Adrenal gland (tissue), 19 donors: Measurements from ENCODE around the gene HYCC1. TPM values are rescaled to one million over a fixed set of nuclear protein-coding genes. Genes with fewer than 3 reads are reported as not detected.

Source experiments
- DNase-seq, 7 donors: peaks; one replicate each; pipeline ENCODE4 v3.0.0-alpha.2; 2019 to 2020
- H3K27ac ChIP-seq, 5 donors: fragments of 200-600 bp; sonication (generic) in 4 of 5; 1 replicate in 3 of 5; 2 replicates in 2 of 5; pipeline versions ENCODE4 v1.5.1 to v1.8.0; 2016 to 2020; ENCODE audit warnings: mild to moderate bottlenecking in 1 of 5
- H3K27me3 ChIP-seq: fragments of 200-600 bp; 2 replicates; pipeline ENCODE4 v1.8.0; 2021
- H3K36me3 ChIP-seq, 2 donors: fragments of 200-600 bp; replicated peaks in 1 of 2; 1 replicate in 1 of 2; 2 replicates in 1 of 2; pipeline versions ENCODE4 v1.5.1 to v1.8.0; 2018 to 2022
- H3K4me1 ChIP-seq, 2 donors: fragments of 200-600 bp; replicated peaks in 1 of 2; 1 replicate in 1 of 2; 2 replicates in 1 of 2; pipeline versions ENCODE4 v1.5.1 to v1.8.0; 2018 to 2021
- H3K4me3 ChIP-seq, 4 donors: fragments of 200-600 bp; sonication (generic) in 3 of 4; one replicate each; pipeline ENCODE4 v1.5.1; 2016 to 2018
- H3K9me3 ChIP-seq, 3 donors: fragments of 200-600 bp; sonication (generic) in 1 of 3; replicated peaks in 1 of 3; 1 replicate in 2 of 3; 2 replicates in 1 of 3; pipeline versions ENCODE4 v1.5.1 to v1.8.0; 2016 to 2021
- POLR2A ChIP-seq, 2 donors: fragments of 450-650 bp; IDR thresholded peaks; one replicate each; pipeline ENCODE4 v1.6.1; 2017; ENCODE audit warnings: antibody characterized with exemption in 2 of 2, mild to moderate bottlenecking in 2 of 2, moderate library complexity in 1 of 2
- WGBS, 4 donors: extraction: QIAGEN DNeasy Blood & Tissue Kit in 2 of 4; methylation state at CpG; one replicate each; pipeline versions ENCODE4 v1.1.5 to v1.1.7; 2013 to 2017; 5-methylcytosine and 5-hydroxymethylcytosine counted together
- intact Hi-C, 2 donors: fragments of 100-400 bp; cut with DNase I; formaldehyde crosslinking; loops; one replicate each; pipeline versions ENCODE4 v1.14.1 to v1.15.0; 2022 to 2023
- long read RNA-seq, 10 donors: library from polyadenylated mRNA in 3 of 10; unstranded in 2 of 10; stranded (forward) in 1 of 10; transcript quantifications; one replicate each; pipeline ENCODE4 v2.0.0 and lab custom pipeline, GENCODE V29; 2021 to 2026
- polyA plus RNA-seq, 3 donors: library from polyadenylated mRNA; stranded (reverse); fragments of 200-250 nt in 2 of 3; fragments of 350-450 nt in 1 of 3; fragmentation: Illumina TruSeq in 1 of 3; extraction: RNeasy Lipid Tissue Mini Kit (QIAGEN cat#74804) in 1 of 3; gene quantifications; one replicate each; pipeline ENCODE4 v1.2.3, GENCODE V29; 2013 to 2014
- total RNA-seq, 9 donors: library from RNA; depleted of rRNA in 4 of 9; stranded (reverse); fragments of >200 nt in 4 of 9; fragments of 120-200 nt in 1 of 9; fragmentation: NEBNext Ultra II Directional in 1 of 9; extraction: Animal tissue kit (Norgen Biotek cat#: 25700) in 1 of 9; gene quantifications; one replicate each; pipeline versions ENCODE4 v1.1.0 to v1.2.4, GENCODE V29; 2013 to 2023
- TF ChIP-seq, protein P1 (sequence below), 6 experiments: fragments of 450-650 bp in 4 of 6; fragments of 200-600 bp in 2 of 6; sonication (generic) in 1 of 6; IDR thresholded peaks; 1 replicate in 5 of 6; 2 replicates in 1 of 6; pipeline versions ENCODE4 v1.5.1 to v1.8.0; 2016 to 2021; ENCODE audit warnings: antibody characterized with exemption in 6 of 6, mild to moderate bottlenecking in 2 of 6, moderate library complexity in 1 of 6
- donor health status: healthy with polysubstance abuse.
- donor health status: Bipolar disorder and iron deficiency.
- donor health status: DM: yes; HTN: yes; CAD: no.
- donor health status: DM: no; HTN: no; CAD: no.
- donor health status: DM: no; HTN: no; CAD: no.
- donor health status: DM: yes; HTN: yes; CAD: no.

Gene HYCC1
- total RNA-seq (10 to 100 TPM; 14.1 to 27.1 (median 18.4) TPM), polyA plus RNA-seq (10 to 100 TPM in 1 of 3 donors, 1 to 10 TPM in 2; 3.8 to 14.7 (median 4.3) TPM)
- long read RNA-seq, donor 1, partial matches to known transcripts = 0 of 5 reads
- long read RNA-seq, donor 1, other reads (novel, unspliced or antisense) = 0 of 5 reads
- long read RNA-seq, donor 2, partial matches to known transcripts = 0 of 3 reads
- long read RNA-seq, donor 2, other reads (novel, unspliced or antisense) = 0 of 3 reads
- long read RNA-seq, donor 3, partial matches to known transcripts = 0 of 1 reads
- long read RNA-seq, donor 3, other reads (novel, unspliced or antisense) = 0 of 1 reads
- long read RNA-seq, donor 4, partial matches to known transcripts = 0 of 1 reads
- long read RNA-seq, donor 4, other reads (novel, unspliced or antisense) = 1 of 1 reads
- long read RNA-seq, donor 5, full-length matches to known transcripts = 8 of 11 reads
- long read RNA-seq, donor 5, partial matches to known transcripts = 0 of 11 reads
- long read RNA-seq, donor 5, other reads (novel, unspliced or antisense) = 3 of 11 reads
- long read RNA-seq, donor 6, full-length matches to known transcripts = 2 of 3 reads
- long read RNA-seq, donor 6, partial matches to known transcripts = 0 of 3 reads
- long read RNA-seq, donor 6, other reads (novel, unspliced or antisense) = 1 of 3 reads
- long read RNA-seq, donor 7, partial matches to known transcripts = 0 of 4 reads
- long read RNA-seq, donor 7, other reads (novel, unspliced or antisense) = 0 of 4 reads
- long read RNA-seq, donor 8, transcript FAM126A-202 (12 exons, 3,130 nt) = minor isoform, 5 of 12 reads
- long read RNA-seq, donor 8, transcript FAM126A-201 (4 exons, 616 nt) = major isoform, 7 of 12 reads
- long read RNA-seq, donor 8, partial matches to known transcripts = 0 of 12 reads
- long read RNA-seq, donor 8, other reads (novel, unspliced or antisense) = 0 of 12 reads
- long read RNA-seq, donor 9, partial matches to known transcripts = 0 of 2 reads
- long read RNA-seq, donor 9, other reads (novel, unspliced or antisense) = 0 of 2 reads
- long read RNA-seq, donor 10, partial matches to known transcripts = 0 of 3 reads
- long read RNA-seq, donor 10, other reads (novel, unspliced or antisense) = 0 of 3 reads

- Histone ChIP-seq H3K27me3 (no peaks in the 10 kb centered on the region), H3K9me3 (no peaks in the 10 kb centered on the region), H3K4me3 (peak within 1 kb of the TSS; percentile 46 to 83 (median 58)), H3K4me1 (peaks cover 6 to 19% of the 10 kb centered on the region in 2 donors), H3K36me3 (no peaks in the 10 kb centered on the region), H3K27ac (peak within 1 kb of the TSS in 3 of 5 donors; percentile 69 to 81 (median 75))
- intact Hi-C loops = loop anchor here in 1 of 2 donors (10.0 kb wide), 1 partner anchor 159 kb away; no protein-coding TSS in a partner anchor
- DNase-seq = peak; percentile 98 to 100 (median 99)
- 1 to 3% (median 1%) methylated on average over 14 to 61 of the region's 61 CpGs for WGBS, 4 donors
- TF ChIP-seq, protein P1, sequence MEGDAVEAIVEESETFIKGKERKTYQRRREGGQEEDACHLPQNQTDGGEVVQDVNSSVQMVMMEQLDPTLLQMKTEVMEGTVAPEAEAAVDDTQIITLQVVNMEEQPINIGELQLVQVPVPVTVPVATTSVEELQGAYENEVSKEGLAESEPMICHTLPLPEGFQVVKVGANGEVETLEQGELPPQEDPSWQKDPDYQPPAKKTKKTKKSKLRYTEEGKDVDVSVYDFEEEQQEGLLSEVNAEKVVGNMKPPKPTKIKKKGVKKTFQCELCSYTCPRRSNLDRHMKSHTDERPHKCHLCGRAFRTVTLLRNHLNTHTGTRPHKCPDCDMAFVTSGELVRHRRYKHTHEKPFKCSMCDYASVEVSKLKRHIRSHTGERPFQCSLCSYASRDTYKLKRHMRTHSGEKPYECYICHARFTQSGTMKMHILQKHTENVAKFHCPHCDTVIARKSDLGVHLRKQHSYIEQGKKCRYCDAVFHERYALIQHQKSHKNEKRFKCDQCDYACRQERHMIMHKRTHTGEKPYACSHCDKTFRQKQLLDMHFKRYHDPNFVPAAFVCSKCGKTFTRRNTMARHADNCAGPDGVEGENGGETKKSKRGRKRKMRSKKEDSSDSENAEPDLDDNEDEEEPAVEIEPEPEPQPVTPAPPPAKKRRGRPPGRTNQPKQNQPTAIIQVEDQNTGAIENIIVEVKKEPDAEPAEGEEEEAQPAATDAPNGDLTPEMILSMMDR (IDR thresholded peaks at IDR 0.05) = peak; percentile 40 to 79 (median 68)
- peak; percentile 53 to 93 for TF ChIP-seq POLR2A (IDR thresholded peaks at IDR 0.05)
Observed at GRCh38 chr7:23013715-23014649, at the start of gene HYCC1. TSS of gene HYCC1 (minus strand) at chr7:23014130. CDS start at chr7:22991111, 23,019 bp downstream.

DNA sequence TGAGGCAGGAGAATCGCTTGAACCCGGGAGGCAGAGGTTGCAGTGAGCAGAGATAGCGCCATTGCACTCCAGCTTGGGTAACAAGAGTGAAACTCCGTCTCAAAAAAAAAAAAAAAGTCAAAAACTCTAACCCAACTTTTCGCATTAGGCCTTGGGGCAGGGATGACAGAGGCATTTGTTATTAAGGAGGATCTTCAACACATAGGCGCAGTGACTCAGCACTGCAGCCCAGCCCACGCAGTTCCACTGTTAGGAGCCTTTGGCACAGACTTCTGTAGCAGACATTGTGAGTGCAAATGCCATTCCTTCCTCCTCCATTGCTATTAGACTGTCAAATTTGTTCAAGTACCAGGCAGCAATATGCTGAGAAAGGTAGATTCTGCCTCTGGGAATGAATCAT lies 48.5 kb upstream of the HYCC1 start:
- H3K36me3 ChIP-seq = no peaks in the 10 kb centered on the region
- H3K9me3 ChIP-seq = no peaks in the 10 kb centered on the region
- H3K4me1 ChIP-seq = no peaks in the 10 kb centered on the region
- no peak overlapping the region for H3K4me3 ChIP-seq
- no peak for TF ChIP-seq POLR2A (IDR thresholded peaks at IDR 0.05)
- TF ChIP-seq, protein P1 (IDR thresholded peaks at IDR 0.05) = no peak
- DNase-seq = peak in 6 of 7 donors; percentile 25 to 70 (median 52)
- 67 to 79% (median 73%) methylated on average over 7 of the region's 7 CpGs for WGBS, 4 donors
- no peaks in the 10 kb centered on the region for H3K27me3 ChIP-seq
- intact Hi-C loops = no loop called here
- H3K27ac ChIP-seq = no peak overlapping the region

GRCh38 chr7:23061327-23061726 lies 47.4 kb upstream of the HYCC1 start:
- Histone ChIP-seq H3K4me3 (no peak overlapping the region), H3K27me3 (no peaks in the 10 kb centered on the region), H3K27ac (no peak overlapping the region), H3K9me3 (no peaks in the 10 kb centered on the region), H3K4me1 (no peaks in the 10 kb centered on the region), H3K36me3 (no peaks in the 10 kb centered on the region)
- WGBS, 4 donors = 88 to 95% (median 93%) methylated on average over 5 to 6 of the region's 6 CpGs
- intact Hi-C loops = no loop called here
- no peak for DNase-seq
- TF ChIP-seq, protein P1 (IDR thresholded peaks at IDR 0.05) = no peak
- TF ChIP-seq POLR2A (IDR thresholded peaks at IDR 0.05) = no peak
